Left cardiac atrium (tissue), 4 donors: ENCODE measurements around the gene TCF15. TPM values are rescaled to one million over a fixed set of nuclear protein-coding genes. Genes with fewer than 3 reads are reported as not detected.
A peak's percentile ranks its signal among the peaks of the same experiment; 100 is the strongest.

ENCODE experiments used
- ATAC-seq, 2 donors: fragments of 200-7000 bp; cut with Tn5 transposase; one replicate each; pipeline ENCODE4 v1.9.1; 2020; ENCODE audit warnings: mild to moderate bottlenecking in 2 of 2, moderate library complexity in 2 of 2
- DNase-seq: peaks from one replicate; pipeline ENCODE4 v3.0.0-alpha.2; 2020
- intact Hi-C, 2 donors: fragments of 100-400 bp; cut with DNase I; formaldehyde crosslinking; loops; one replicate each; pipeline versions ENCODE4 v1.14.1 to v1.15.1; 2022 to 2023
- total RNA-seq, 2 donors: library from RNA; stranded (reverse); fragmentation: NEBNext Ultra II Directional; extraction: Animal tissue kit (Norgen Biotek cat#: 25700); gene quantifications; one replicate each; pipeline ENCODE4 v1.2.1, GENCODE V29; 2021
- donor health status: DM: no; HTN: yes; CAD: no.
- donor health status: DM: no; HTN: yes; CAD: no; lungs with severe emphysema.
- donor health status: DM: yes; HTN: yes; CAD: no.
- donor health status: Dilated cardiomyopathy.

Gene TCF15
- total RNA-seq, 2 donors from 2014 or later = 7.3 to 10.3 TPM

GRCh38 chr20:568673-569415 is 41.3 kb downstream of the TCF15 start:
- no peak for DNase-seq
- intact Hi-C loops = loop anchor here in 1 of 2 donors (10.0 kb wide), 1 partner anchor 156 kb away; no protein-coding TSS in a partner anchor
- no peak for ATAC-seq

- DNase-seq (peak; percentile 43), ATAC-seq (peak; percentile 75 to 76)
- intact Hi-C loops = loop anchor here in 1 of 2 donors (10.0 kb wide), 1 partner anchor 157 kb away; no protein-coding TSS in a partner anchor
Measured at GRCh38 chr20:568097-568652, 41.9 kb downstream of the TCF15 start.

- intact Hi-C loops = loop anchor here in 1 of 2 donors (5.0 to 10.0 kb wide), 2 partner anchors 83 to 161 kb away; no protein-coding TSS in a partner anchor
- no peak for DNase-seq
- ATAC-seq = no peak
Measured at GRCh38 chr20:564192-564591, 45.9 kb downstream of the TCF15 start.

DNA sequence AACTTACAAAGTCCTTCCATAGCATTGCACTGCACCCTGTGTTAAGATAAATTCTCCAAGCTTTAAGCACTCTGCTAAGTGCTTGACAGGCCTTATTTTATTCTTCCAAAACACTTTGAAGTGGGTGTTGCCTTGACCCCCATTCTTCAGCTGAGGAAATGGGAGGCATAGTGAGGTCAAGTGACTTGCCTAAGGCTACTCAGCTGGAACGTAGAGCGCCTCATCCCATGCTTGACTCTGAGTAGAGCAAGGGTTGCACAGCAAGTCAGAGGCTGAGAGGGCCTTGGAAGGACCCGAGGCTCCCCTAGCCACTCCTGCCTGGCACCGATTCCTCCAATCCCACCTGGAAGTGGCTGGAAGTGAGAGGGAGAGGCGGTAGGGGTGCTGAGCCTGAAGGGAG is 46.9 kb downstream of the TCF15 start:
- intact Hi-C loops = loop anchor here (2.0 to 10.0 kb wide), 4 partner anchors 82 to 166 kb away; no protein-coding TSS in a partner anchor
- DNase-seq (no peak), ATAC-seq (no peak)

DNA sequence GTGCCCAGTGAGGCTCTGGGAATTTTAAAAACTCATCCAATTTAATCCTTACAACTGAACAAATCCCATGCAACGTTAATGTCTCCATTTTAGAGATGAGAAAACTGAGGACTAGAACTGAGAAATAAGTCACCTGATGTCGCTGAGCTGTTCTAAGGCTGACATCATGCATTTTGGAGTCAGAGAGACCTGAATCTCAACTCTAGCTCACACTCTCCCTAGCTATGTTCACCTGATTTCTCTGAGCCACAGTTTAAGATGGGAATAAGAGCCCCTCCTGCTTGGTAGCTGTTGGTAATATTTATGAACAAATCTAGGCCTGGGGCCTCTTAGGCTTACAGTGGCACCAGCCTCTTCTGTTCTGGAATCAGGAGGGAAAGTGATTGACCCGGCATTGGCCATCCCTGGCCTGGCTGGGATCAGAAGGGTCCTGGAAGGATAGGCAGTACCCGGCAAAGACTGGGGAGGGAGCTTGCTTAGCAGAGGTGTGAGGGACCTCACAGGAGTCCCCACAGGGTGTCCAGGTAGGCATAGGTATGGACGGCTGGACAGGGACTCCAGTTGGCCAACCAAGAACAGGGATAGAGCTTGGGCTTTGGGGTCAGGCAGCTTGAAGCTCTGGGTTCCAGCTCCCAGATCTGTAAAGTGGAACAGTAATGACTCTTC is 47.7 kb downstream of the TCF15 start:
- ATAC-seq (no peak), DNase-seq (no peak)
- intact Hi-C loops = loop anchor here (2.0 to 10.0 kb wide), 4 partner anchors 82 to 166 kb away; no protein-coding TSS in a partner anchor

- intact Hi-C loops = loop anchor here (2.0 to 10.0 kb wide), 4 partner anchors 83 to 167 kb away; no protein-coding TSS in a partner anchor
- peak; percentile 87 to 91 for ATAC-seq
- peak; percentile 52 for DNase-seq
Measured at GRCh38 chr20:561437-562231, 48.5 kb downstream of the TCF15 start.

DNA sequence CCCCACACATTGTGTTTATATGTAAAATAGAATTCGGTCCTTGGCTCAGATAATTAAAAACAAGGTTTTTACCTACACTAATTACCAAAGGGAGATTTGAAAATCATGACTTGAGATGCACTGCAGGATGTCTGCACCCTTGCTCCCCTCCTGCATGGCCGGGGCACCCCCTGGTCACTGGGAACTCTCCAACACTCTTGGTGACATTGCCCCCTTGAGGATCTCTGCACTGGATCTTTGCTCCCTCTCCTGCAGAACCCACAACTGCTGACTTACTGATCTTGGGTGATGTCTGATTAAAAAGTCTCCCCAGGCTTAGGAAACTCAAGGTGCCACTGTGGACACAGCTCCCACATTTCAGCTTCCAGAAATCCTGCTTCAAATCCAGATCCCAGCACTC is 49.4 kb downstream of the TCF15 start:
- ATAC-seq (no peak), DNase-seq (no peak)
- intact Hi-C loops = loop anchor here in 1 of 2 donors (5.0 to 10.0 kb wide), 2 partner anchors 87 to 164 kb away; no protein-coding TSS in a partner anchor

- ATAC-seq (no peak), DNase-seq (no peak)
- intact Hi-C loops = no loop called here
Measured at GRCh38 chr20:558117-558516, 52.0 kb downstream of the TCF15 start.

DNA sequence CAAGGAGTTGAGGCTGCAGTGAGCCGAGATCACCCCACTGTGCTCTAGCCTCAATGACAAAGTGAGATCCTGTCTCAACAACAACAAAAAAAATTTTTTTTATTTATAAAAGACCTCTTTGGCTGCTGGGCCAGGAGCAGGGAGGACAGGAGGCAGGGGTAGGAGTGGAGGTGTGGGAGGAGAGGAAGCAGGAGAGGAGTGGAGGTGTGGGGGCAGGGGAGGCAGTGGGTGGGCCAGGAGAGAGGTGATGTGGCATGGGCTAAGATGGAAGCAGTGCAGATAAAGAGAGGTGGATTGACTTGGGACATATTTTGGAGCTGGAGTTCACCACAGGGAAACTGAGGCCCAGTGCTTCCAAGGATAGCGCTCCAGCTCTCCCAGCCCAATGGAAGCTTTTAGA is 53.1 kb downstream of the TCF15 start:
- no peak for DNase-seq
- intact Hi-C loops = no loop called here

DNA sequence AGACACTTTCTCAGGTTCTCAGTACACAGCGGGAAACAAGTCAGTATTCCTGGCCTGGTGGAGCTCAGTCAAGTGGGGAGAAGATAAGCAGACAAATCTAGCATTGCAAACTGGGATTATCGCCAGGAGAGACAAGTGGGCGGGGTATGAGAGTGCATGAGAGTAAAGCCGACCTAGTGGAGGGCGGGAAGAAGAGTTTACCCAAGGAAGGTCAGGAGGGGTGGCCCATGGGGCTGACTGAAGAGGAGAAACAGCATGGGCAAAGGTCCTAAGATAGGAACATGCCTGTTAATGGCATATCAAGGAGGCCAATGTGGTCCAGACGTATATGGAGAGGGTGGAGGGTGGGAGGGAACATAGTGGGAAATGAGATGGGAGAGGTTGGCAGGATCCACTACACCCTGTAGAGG is 54.1 kb downstream of the TCF15 start:
- ATAC-seq (peak; percentile 94 to 97), DNase-seq (peak; percentile 55)
- intact Hi-C loops = no loop called here

More for the DNA sequence above, 53.1 kb downstream of the TCF15 start:
- no peak for ATAC-seq

Other genes starting within 250 kb of the TCF15 start
- 1 to 10 TPM; 1.4 to 3.4 TPM for gene TRIB3, start 229.5 kb downstream of the TCF15 start, total RNA-seq
- 10 to 100 TPM; 41.6 to 43.5 TPM for gene RBCK1, start 202.0 kb downstream of the TCF15 start, total RNA-seq
- 10 to 100 TPM; 23.7 to 24.3 TPM for gene TBC1D20, start 147.8 kb downstream of the TCF15 start, total RNA-seq
- gene CSNK2A1, start 66.5 kb downstream of the TCF15 start, total RNA-seq = 100 to 1,000 TPM in 1 of 2 donors, 10 to 100 TPM in 1; 86.4 to 110 TPM
- gene SRXN1, start 42.9 kb upstream of the TCF15 start, total RNA-seq = 10 to 100 TPM; 34.1 to 38.9 TPM
- not detected for gene SCRT2, start 65.5 kb upstream of the TCF15 start, total RNA-seq
- gene SLC52A3, start 158.2 kb upstream of the TCF15 start, total RNA-seq = 1 to 10 TPM; 1.7 to 3.6 TPM
- 1 to 10 TPM; 4.0 to 4.4 TPM for gene FAM110A, start 223.4 kb upstream of the TCF15 start, total RNA-seq